ENCODE results near the gene ZBTB12.
"Not testable (repeated sequence)": the region's sequence is repeated elsewhere in the genome, so short reads cannot be mapped to it uniquely, and the experiment has no call there.

ZBTB12 gene

DNA sequence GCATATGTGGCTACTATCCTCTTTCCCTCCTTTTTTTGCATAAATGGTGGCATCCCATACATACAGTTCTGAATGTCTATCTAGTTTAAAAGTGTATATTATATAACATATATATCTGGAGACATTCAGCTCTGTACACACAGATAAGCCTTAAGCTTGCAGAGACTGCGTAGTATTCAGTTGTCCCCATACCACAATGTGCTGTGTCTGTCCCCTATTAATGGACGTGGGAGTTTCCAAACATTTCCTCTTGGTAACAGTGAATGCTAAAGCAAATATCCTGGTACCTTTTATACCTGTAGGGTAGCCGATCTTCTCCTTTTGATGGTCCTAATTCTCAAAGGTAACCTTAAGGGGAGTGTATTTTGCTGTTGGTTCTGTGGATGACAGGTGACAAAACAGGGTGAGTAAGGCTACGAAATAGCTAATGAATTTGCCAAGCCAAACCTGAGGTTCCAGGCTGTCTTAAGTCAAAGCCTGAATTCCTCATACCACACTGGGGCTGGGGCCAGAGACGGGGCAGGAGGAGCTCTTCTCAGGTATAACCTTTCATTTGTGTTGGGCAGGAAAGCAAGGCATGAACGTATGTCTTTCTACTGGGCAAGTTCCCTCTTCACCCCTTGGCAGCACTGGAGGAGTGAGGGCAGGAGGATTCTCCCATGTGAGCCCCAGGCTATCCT, 17.9 kb upstream of the ZBTB12 start:
- no peak for DNase-seq

DNA sequence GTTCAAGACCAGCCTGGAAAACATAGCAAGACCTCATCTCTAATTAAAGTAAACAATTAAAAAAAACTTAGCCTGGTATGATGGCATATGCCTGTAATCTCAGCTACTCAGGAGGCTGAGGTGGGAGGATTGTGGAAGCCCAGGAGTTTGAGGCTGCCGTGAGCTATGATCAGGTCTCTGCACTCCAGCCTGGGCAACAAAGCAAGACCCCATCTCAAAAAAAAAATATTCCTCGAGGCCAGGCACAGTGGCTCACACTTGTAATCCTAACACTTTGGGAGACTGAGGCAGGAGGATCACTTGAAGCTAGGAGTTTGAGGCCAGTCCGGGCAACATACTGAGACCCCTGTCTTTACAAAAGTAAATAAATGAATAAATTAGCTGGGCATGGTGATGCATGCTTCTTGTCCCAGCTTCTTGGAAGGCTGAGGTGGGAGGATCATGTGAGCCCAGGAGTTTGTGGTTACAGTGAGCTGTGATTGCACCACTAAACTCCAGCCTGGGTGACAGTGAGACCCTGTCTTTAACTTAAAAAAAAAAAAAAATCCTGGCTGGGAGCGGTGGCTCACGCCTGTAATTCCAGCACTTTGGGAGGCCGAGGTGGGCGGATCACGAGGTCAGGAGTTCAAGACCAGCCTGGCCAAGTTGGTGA, 16.3 kb upstream of the ZBTB12 start:
- DNase-seq, result no peak

DNA sequence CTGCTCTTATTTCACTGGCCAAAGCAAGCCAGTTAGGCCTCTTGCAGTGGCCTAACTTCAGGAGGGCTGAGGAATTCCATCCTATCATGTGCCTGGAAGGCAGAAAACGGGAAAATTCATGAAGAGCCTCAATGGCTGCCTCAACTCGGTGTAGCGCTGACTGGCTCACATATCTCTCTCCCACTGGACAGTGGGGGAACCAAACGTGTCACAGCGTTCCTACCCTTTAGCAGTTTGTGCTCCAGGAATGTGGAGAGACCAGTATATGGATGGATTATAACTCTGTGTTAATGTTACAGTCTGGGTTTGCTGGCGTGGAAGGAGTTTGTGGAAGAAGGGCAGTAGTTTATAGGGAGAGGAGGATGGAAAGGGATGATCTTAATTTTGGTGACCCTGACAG, 13.9 kb upstream of the ZBTB12 start:
- no peak for DNase-seq

DNA sequence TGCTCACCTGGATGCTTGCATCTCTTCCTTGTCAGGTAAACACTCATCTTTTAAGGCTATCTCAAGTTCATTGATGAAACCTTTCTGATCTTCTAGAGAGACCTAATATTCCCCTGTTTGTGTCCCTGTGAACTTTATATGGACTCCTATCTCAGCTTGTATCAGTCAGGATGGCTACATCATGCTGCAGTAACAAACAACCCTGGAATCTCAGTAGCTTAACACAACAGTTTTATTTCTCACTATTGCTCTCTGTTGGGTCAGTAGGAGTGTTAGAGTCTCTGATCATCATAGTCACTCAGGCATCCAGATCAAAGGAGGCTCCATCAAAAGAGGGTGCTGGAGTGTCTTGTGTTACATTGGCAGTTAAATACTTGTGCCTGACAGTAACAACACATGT, 13.5 kb upstream of the ZBTB12 start:
- no peak for DNase-seq

DNA sequence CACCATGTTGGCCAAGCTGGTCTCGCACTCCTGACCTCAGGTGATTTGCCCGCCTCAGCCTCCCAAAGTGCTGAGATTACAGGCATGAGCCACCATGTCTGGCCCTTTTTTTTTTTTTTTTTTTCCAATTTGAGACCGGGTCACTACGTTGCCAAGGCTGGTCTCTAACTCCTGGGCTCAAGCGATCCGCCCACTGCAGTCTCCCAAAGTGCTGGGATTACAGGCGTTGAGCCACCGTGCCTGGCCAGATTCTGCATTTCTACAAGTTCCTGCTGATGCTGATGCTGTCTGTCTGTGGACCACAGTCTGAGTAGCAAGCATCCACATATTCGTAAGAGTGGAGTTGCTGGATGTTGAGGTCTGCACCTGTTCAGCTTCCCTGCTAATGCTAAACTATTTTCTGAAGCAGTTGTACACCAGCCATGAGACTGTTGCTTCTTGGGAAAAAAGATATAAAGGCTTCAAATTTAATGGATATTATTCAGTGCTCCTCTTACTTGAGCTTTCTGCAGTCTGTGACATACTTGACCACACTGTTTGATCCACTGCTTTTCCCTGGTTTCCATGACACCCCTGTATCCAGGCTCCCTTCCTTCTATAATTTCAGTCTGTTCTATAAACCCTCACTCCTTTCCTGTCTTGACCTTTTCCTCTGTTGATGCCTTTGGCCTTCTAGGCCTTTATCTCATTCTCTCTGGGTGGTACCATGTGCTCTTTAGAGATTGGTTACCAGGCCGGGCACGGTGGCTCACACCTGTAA, 10.1 kb upstream of the ZBTB12 start:
- no peak for DNase-seq

DNA sequence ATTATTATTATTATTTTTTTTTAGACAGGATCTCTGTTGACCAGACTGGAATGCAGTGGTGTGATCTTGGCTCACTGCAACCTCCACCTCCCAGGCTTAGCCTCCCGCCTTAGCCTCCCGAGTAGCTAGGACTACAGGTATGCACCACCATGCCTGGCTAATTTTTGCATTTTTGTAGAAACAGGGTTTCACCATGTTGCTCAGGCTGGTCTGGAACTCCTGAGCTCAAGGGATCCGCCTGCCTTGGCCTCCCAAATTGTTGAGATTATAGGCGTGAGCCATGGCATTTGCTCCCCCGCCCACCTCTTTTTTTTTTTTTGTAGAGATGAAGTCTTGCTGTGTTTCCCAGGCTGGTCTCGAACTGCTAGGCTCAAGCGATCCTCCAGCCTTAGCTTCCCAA, 7.4 kb upstream of the ZBTB12 start:
- not testable (repeated sequence) for DNase-seq

DNA sequence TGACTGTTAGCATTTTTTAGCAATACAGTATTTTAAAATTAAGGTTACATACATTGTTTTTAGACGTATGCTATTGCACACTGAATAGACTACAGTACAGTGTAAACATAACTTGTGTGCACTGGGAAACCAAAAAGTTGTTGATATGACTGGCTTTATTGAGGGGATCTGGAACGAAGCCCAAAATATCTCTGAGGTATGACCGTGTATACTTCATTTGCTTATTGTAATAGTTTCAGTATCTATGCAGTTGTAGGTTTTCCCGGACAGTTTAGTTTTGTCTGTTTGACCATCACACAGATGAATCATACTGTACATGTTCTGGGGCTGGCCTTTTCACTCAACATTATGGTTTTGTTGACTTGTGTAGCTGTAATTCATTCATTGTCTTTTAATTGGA, 6.9 kb upstream of the ZBTB12 start:
- DNase-seq, result no peak

DNA sequence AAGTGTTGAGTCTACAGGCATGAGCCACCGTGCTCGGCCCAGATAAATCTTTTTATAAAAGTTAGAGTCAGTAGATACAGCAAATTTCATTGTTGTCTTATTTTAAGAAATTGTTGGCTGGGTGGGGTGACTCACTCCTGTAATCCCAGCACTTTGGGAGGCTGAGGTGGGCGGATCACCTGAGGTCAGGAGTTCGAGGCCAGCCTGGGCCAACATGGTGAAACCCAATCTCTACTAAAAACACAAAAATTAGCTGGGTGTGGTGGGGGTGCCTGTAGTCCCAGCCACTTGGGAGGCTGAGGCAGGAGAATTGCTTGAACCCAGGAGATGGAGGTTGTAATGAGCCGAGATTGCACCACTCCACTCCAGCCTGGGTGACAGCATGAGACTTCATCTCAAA, 6.4 kb upstream of the ZBTB12 start:
- DNase-seq, result not testable (repeated sequence)

DNA sequence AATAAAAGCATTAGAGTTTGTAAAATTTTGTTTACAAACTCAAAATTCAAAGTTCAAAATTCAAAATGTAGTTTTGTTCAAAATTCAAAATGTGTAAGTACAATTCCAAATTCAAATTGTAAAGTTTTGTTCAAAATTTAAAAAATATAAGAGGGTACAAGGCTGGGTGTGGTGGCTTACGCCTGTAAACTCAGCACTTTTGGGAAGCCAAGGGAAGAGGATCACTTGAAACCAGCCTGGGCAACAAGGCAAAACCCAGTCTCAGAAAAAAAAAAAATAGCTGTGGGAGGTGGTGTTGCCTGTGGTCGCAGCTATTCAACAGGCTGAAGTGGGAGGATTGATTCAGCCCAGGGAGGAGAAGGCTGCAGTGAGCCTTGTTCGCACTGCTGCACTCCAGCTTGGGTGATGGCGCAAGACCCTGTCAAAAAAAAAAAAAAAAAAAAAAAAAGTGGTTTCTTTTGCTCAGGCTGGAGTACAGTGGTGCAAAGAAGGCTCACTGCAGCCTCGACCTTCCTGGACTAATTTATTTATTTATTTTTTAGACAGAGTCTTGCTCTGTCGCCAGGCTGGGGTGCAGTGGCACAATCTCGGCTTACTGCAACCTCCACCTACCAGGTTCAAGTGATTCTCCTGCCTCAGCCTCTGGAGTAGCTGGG, 5.4 kb upstream of the ZBTB12 start:
- DNase-seq, result peak; percentile 30

DNA sequence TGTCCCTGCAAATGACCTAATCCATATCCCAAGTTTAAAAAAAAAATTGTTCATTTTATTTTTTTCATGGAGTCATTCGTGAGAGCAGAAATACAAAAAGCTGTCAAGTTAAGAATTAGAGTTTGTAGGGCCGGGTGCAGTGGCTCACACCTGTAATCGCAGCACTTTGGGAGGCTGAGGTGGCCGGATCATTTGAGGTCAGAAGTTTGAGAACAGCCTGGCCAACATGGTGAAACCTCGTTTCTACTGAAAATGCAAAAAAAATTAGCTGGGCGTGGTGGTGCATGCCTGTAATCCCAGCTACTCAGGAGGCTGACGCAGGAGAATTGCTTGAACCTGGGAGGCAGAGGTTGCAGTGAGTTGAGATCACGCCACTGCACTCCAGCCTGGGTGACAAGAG, 4.8 kb upstream of the ZBTB12 start:
- not testable (repeated sequence) for DNase-seq

DNA sequence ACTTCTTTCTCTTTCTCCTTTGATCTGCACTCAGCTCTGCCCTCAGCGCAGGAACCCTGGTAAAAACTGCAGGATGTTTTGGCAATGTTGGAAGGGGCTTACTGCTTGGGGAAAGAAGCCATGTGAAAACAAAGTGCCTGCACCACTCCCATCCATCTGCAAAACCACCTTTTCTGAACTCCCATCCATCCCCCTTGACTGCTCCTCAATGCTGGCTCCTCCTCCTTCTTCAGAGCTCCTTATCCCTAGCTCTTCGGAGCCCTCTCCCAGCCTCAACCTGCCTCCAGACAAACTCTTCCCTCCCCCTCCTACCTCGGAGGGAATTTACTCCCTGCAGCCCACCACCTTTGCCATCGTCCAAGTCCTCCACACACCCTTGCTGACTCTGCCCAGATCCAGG, 4.2 kb upstream of the ZBTB12 start:
- DNase-seq, result no peak

DNA sequence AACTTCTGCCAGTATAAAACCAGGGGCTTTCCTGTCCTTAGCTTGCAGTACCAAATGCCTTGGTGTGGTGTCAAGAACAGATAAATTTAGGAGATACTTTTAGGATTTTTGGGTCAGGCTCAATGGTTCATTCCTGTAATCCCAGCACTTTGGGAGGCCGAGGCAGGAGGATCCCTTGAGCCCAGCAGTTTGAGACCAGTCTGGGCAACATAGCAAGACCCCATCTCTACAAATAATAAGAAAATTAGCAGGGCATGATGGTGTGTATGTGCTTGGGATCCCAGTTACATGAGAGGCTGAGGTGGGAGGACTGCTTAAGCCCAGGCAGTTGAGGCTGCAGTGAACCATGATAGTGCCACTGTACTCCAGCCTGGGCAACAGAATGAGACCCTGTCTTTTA, 3.2 kb upstream of the ZBTB12 start:
- DNase-seq, result no peak

DNA sequence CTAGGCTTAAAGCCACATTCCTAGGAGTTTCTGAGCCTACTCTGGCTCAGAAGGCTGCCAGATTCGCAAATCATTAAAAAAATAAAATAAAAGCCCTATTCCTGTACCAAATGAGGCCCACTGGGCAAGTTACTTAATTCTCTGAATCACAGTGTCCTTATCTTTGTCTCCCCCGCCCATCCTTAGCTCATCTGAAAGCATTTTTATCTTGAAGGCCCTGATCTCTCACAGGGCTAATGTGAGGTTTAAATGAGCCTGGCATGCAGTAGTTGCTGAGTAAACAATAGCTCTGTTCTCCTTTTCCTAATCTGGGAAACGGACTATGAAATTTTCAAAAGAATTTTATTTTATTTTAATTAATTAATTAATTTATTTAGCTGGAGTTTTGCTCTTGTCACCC, 2.1 kb upstream of the ZBTB12 start:
- DNase-seq, result no peak

DNA sequence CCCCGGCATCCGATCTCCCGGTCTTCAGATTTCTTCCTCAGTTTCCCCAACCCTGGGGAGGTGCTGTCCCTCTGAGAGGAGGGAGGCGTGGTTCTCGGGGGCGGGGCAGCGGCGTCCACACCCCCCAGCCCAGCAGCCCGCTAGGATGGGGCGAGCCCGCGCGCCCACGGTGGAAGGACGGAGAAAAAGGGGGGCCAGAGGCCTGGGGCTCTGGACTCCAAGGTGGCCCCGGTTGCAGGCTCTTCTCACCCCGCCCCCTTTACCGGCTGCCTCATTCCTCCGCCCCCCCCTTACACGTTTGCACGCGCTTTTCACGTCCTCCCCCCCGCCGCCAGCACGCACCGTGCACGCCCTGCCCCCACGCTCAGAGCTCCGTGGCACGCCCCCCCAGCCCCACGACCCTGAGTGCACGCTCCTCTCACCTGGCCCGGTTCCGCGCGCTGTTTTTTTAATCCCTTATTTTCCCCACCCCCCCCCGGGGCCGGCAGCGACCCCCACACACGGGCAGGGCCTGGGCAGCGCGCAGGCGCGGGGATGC, 402 bp downstream of the ZBTB12 start:
- no peak for DNase-seq

DNA sequence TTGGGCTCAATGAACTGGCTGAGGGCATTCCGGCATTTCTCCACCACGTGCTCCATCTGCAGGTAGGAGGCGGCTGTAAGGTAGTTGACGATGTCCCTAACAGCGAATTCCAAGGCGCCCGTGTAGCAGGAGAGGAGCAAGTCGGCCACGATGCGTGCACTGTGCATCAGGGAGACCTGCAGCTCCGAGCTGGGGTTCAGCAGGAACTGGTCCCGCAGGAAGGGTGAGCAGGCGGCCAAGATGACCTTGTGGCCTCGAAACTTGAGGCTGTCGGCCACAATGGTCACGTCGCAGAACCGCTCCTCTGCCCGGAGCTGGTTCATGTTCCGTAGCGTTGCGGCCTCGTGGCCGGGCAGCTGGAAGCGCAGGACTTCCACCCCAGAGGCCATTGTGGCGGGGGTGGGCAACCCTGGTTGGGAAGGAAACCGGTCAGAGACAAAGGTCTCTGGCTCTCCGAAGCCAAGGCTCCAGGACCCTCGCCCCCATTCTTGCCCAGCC, 920 bp downstream of the ZBTB12 start:
- DNase-seq, result no peak

DNA sequence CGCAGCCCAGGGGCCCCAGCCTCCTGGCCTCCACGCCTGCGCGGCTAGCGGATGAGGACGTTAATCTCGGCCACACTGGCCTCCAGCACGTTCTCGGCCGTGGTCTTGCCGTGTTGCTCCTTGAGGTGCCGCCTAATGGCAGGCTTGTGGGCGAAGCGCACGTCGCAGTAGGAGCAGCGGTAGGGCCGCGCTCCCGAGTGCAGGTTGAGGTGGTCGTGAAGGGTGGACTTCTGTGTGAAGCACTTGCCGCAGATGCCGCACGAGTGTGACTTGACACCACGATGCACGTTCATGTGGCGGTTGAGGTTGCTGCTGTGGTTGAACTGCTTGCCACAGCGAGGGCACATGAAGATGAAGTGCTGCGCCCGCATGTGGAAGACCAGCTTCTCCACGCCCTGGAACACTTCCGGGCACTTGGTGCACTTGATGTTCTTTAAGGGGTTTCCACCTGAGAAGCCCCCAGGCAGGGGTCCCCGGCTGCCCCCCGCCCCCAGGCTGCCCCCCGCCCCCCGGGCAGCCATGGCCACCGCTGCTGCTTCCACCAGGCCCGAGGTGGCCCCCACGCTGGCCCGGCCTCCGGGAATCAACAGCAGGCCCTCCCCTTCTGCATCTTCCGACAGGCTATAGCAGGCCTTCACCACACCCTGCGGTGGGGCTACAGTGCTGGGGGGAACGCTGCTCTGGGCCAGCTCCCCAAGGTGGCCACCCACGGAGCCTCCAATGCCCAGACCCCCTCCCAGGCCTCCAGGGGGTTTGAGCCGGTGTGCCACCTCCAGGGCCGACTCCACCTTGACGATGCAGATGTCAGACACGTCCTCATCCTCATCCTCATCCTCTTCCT, 1.8 kb downstream of the ZBTB12 start:
- DNase-seq, result no peak

DNA sequence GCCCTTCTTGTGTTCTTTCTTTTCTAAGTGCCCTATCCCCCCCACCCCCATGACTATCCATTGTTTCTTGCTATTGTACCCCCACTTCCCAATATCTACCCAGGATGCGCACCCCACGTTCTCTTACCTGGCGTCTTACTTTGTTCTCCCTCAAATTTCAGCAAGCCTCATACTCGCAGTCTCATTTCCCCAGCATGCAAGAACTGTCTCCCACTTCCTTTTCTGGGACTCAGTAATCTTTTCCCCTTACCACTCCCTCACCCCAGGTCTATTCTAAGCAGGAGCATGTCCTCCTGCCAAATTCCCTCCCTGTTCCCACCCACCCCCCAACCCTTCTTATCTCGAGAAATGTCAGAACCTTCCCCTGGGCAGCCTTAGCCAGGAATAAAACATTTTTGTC, 2.7 kb downstream of the ZBTB12 start:
- no peak for DNase-seq

DNA sequence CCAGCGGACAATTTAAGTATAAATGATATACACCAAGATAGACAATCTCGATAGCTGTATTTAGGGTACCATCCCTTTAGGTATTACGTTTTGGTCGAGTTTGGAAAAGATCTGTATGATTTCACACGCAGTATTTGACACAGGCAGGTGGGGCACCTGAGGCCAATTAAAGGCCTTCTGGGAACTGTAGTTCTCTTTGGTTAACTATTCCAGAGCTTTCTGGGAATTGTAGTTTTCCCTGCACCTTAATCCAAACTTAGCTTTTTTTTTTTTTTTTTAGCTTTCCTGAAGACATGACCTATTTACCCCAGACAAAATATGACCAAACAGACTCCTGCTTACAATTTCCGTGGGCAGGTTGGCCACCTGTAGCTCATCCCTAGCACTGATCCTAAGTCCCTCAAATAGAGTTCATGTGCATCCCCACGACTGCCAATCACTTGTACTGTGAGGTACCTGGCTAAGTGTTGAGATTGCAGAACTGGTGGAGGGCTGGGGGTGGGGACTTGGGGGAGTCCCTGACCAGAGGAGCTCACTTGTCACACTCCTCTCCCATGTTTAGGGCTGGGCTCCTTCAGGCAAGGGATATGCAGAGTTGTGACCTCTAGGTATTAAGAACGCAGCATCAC, 3.4 kb downstream of the ZBTB12 start:
- DNase-seq, result no peak

DNA sequence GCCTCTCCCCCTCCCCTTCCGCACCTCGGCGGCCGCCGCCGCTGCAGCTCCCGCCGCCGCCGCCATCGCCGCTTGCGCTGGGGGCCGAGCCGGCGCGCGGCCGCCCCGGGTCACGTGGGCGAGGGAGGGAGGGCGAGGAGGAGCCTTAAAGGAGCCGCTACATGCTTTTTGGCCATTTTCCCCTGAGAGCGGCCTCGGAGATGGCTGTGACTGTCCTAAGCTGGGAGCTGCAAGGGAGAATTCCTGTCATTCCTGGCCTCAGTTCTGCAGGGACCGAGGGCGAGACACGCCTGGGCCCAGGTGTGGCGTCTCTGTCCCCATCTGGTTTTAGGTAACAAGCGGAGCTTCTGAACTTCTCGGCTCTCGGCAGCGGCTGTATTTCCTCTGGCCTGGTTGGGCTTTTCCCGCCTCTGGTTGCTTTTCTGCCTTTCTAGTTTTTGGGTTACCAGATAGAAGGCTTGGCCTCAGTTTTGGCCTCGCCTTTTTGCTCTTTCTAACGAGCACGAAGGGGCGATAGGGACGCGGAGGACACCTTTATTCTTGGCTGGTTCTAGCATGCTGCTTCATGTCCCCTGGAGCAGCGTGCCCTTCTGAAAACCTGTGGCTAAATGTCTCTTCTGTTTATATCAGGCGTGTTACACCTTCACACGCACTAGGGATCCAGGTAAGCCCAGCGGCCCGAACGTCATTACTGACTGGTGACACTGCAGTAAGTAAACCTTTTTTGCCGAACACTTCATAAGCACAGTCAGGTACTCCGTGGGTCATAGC, 4.1 kb downstream of the ZBTB12 start, which contains the start of gene EHMT2:
EHMT2 (minus strand) TSS at position 87 of the 771 bp plus-strand sequence; CDS start at position 66, 21 bp downstream.
- peak; percentile 65 for DNase-seq

DNA sequence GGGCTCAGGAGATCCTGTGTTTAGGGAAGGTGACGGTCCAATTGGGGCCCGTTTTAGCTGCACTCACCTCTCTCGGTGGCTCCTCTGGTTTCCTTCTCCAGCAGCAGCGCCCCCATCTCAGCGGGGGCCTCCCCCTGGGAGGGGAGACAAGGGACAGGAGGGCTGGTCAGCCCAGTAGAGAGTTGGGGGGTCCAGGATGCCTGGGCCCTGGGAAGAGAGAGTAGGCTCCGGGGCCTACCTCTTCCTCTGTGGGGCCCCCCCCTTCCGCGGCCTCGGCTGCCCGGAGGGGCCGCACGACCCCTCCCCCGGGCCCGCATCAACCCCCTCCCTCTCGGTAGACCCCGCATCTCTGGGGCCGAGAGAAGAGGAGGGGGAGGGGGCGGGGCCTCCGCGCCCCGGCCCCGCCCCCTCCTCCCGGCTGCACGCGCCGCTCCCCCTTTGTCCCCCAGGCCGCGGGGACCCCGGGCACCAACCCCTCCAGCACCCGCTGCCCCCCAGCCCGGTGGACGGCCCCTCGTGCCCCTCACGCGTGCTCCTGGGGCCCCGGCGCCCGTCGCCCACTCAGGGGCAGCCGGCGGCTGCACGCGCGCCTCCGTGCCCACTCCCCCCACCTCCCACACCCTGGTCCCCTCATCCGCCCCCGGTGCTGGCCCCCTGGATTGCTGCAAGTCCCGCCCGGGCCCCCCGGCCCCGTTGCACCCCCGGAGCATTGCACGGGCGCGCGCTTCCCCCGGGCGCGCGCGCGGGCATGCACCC, 4.9 kb downstream of the ZBTB12 start:
- DNase-seq, result no peak
